Amygdala (tissue), 56 donors: ENCODE measurements around the gene FOSB.

Experiments
- DNase-seq, 56 donors: peaks; one replicate each; lab custom pipeline; 2025; lab: John Stamatoyannopoulos, UW

FOSB gene

DNA sequence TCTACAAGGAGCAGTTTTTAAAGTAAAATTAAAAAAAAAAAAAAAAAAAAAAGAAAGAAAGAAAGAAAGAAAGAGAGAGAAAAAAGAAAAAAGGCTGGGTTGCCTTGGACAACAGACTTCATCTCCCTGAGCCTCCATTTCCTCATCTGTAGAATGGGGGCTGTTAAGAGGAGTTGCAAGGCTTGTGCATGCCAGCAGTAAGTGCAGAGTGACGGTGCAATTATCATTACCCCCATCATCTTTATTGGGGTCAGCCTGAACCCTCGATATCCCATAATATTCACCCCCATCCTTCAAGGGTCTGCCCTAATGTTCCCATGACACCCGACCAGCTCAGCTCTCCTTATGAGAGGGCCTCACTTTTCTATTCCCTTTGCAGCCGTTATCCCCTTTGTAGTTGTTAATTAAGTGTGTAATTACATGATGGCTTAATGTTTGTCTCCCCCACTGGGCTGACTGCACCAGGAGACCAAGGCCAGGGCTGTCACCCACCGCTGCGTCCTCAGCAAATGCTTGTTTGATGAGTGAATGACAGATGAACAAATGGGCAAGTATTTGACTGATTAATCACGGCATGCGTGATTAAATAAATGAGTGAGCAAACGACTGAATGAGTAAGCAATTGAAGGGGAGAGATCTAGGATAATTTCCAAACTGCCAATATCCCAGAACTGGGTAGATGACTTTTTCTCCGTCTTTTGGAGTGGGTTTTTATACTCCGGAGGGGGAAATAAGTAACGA lies 10.1 kb downstream of the FOSB start:
- DNase-seq: peak in 4 of 56 donors; percentile 24 to 52 (median 36)

GRCh38 chr19:45478454-45479238 lies 10.8 kb downstream of the FOSB start:
- DNase-seq: peak in 55 of 56 donors; percentile 38 to 95 (median 77)

DNA sequence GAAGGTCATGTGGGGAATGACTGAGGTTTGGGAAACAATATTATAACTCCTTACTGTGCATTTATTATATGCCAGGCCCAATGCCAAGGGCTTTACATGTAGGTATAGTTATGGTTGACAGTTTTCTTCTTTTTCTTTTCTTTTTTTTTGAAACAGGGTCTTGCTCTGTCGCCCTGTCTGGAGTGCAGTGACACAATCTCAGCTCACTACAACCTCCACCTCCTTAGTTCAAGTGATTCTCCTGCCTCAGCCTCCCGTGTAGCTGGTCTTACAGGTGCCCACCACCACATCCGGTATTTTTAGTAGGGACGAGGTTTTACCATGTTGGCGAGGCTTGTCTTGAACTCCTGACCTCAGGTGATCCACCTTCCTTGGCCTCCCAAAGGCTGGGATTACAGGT lies 15.2 kb downstream of the FOSB start:
- no peak for DNase-seq

DNA sequence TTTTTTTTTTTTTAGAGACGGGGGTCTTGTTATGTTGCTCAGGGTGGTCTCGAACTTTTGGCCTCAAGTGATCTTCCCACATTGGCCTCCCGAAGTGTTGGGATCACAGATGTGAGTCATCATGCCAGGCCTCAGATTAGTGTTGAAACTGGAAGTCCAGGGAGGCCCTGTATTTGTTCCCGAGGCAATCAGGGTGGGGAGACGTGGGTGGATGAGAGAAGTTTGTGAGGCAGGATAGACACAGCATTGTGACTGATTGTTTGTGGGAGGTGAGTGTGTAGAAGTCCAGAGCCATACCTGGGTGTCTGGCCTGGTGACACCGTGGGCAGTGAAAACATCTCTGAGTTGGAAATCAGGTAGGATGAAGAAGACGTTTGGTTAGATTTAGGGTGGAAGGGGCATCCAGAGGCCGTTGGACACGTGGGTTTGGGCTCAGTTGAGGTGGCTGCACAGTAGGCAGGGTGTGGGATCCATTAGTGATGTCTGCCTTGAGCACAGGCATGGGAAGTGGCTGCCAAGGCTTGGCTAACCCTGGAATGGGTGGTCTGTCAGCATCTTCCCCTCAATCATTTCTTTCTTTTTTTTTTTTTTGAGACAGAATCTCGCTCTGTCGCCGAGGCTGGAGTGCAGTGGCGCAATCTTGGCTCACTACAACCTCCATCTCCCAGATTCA lies 16.6 kb downstream of the FOSB start:
- no peak for DNase-seq

DNA sequence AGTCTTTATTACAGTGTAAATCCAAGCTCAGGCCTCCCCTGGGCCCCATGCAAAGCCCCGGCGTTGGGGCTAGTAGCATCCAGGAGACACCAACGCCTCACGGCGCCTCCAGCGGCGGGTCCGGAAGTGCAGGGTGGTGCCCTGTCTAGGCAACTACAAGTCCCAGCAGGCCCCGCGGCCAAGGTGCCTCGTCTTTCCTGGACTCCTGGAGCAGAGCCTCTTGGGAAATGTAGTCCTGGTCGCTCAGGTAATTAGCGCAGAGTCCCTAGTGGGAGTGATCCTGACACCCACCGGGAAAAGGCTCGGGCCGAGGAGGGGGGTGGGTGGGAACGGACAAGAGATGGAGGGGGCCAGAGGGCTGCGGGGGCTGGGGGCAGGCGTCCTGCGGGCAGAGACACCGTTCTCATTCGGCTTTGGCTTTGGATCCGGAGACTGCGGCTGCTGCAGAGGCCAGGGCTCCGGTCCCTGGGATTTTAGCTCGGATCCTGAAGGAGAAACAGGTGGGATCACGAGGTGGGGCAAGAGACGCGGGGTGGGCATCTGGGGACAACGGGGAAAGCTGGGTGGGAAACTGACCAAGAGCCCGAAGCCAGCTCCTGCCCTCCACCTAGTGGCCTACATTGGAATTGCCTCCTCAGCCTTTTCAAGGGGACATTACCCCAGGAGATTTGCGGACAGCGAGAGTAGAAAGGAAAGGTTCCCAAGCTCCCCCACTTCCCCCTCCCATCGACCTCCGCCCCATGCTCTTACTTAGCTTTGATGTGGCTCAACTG lies 17.7 kb downstream of the FOSB start:
- DNase-seq: peak in 55 of 56 donors; percentile 51 to 99 (median 91)

- DNase-seq: no peak
Measured at GRCh38 chr19:45488708-45489107, 20.9 kb downstream of the FOSB start.

DNA sequence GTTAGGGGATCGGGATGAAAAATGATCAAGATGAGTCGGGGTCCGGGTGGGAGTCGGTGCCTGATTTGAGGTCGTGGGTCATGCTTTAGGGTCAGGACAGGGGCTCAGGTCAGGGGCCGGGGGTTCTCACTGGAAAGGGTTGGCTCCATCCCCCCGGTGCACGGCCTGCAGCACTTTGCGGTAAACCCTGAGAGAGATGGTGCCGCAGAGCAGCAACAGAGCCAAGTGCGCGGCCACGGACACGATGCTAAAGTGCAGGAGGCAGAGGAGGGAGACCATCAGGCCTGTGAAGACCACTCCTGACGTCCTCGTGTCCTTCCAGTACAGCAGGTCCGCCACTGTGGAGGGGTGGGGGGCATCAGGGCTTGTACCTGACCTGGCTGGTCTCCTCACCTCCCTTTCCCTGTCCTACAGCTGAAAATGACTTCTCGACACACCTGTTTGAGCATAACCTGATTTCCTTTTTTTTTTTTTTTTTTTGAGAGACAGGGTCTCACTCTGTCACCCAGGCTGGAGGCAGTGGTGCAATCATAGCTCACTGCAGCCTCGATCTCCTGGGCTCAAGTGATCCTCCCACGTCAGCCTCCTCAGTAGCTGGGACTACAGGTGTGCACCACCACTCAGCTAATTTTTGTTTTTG lies 21.5 kb downstream of the FOSB start:
- no peak for DNase-seq

- DNase-seq: no peak
Measured at GRCh38 chr19:45492137-45492626, 24.4 kb downstream of the FOSB start.

GRCh38 chr19:45492627-45493470 lies 25.1 kb downstream of the FOSB start:
- DNase-seq: peak in 26 of 56 donors; percentile 5 to 65 (median 29)

- DNase-seq: no peak
Measured at GRCh38 chr19:45494261-45494916, 26.6 kb downstream of the FOSB start.

DNA sequence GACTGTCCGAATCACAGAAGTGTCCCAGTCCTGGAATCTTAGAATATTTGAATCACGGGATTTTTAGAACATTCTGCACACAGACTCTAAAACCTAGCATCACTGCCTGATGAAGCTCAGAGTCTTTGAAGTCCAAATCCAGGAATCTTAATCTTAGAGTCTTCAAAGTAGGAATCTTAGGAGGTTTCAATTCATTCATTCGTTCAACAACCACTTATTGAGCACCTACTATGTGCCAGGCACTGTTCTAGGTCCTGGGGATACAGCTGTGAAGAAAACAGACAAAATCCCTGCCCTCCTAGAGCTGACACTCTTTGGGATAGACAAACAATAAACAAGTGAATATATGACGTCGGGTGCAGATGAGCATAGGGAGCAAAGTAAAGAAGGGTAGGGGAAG lies 27.4 kb downstream of the FOSB start:
- no peak for DNase-seq

GRCh38 chr19:45496349-45496953 lies 28.7 kb downstream of the FOSB start:
- DNase-seq: peak in 13 of 56 donors; percentile 5 to 66 (median 30)

DNA sequence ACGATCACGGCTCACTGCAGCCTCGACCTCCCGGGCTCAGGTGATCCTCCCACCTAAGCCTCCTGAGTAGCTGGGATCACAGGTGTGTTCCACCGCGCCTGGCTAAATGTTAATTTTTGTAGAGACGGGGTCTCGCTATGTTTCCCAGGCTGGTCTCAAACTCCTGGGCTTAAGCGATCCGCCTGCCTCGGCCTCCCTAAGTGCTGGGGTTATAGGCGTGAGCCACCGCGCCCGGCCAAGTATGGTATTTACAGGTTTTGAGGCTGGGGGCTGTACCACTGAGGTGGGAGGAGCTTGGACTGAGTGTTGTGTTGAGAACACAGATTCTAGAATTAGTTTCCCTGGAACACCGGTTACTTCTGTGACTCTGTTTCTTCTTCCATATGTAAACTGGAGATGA lies 30.0 kb downstream of the FOSB start:
- no peak for DNase-seq

DNA sequence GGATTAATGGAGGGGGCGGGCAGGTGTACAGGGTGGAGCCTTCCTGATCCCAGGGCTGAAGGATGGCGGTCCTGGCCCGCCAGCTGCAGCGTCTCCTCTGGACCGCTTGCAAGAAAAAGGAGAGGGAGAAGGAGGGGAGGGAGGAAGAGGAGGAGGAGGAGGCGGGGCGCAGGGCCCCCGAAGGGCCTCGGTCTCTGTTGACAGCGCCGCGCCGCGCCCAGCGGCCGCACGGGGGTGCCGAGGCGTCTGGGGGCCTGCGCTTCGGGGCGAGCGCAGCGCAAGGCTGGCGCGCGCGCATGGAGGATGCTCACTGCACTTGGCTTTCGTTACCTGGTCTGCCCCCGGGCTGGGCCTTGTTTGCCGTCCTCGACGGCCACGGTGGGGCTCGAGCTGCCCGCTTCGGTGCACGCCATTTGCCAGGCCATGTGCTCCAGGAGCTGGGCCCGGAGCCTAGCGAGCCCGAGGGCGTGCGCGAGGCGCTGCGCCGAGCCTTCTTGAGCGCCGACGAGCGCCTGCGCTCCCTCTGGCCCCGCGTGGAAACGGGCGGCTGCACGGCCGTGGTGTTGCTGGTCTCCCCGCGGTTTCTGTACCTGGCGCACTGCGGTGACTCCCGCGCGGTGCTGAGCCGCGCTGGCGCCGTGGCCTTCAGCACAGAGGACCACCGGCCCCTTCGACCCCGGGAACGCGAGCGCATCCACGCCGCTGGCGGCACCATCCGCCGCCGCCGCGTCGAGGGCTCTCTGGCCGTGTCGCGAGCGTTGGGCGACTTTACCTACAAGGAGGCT lies 30.8 kb downstream of the FOSB start, which contains the start of gene PPM1N:
Gene PPM1N, plus strand, starts transcription at position 33 of the 785 bp plus-strand sequence. Its CDS starts 30 bp downstream, at position 63.
- DNase-seq: peak in 5 of 56 donors; percentile 2 to 27 (median 6)

DNA sequence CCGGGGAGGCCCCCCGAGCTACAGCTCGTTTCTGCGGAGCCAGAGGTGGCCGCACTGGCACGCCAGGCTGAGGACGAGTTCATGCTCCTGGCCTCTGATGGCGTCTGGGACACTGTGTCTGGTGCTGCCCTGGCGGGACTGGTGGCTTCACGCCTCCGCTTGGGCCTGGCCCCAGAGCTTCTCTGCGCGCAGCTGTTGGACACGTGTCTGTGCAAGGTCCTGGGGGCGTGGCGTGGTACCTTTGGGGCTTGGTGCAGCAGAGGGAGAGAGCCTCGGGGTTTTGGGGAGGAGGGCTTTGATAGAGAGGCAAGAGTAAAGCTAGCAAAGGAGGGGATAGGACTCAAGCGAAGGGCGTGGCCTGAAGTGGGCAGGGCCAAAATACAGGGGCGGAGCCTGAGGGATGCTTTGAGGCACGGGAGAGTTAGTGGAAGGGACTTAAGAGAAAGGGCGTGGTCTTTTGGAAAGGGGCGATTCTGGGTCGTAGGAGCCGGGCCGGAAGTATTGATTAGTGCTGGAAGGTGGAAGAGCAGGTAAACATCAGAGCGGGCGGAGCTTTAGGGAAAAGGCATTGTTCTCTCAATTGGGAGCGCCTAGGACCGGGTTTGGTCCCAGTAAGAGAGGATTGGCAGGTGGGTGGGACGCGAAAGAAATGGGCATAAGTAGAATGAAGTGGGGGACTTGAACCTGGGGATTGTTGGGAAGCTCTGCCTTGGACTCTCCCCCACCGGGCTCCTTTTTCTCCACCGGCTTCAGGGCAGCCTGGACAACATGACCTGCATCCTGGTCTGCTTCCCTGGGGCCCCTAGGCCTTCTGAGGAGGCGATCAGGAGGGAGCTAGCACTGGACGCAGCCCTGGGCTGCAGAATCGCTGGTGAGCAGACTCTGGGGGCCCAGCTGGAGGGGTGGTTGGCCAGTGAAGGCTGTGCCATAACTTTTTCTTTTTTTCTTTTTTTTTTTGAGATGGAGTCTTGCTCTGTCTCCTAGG lies 31.7 kb downstream of the FOSB start:
- peak in 4 of 56 donors; percentile 4 to 44 (median 28) for DNase-seq
